AG04450 (cell line): Measurements from ENCODE around the gene B3GNT5. TPM values are rescaled to one million over a fixed set of nuclear protein-coding genes. Genes with fewer than 3 reads are reported as not detected.

Source experiments
- CTCF ChIA-PET: fragments of 300-600, 350-600 bp; formaldehyde crosslinking; extraction: SDS; loops from one replicate; lab custom pipeline; 2022; ENCODE audit warnings: antibody characterized with exemption, inconsistent platforms; lab: Charles Lee
- POLR2A ChIA-PET: fragments of 350-600 bp; formaldehyde crosslinking; extraction: SDS; loops from one replicate; lab custom pipeline; 2021; ENCODE audit warnings: antibody characterized with exemption, inconsistent platforms; lab: Yijun Ruan, JAX
- DNase-seq: peaks from one replicate; pipeline ENCODE4 v3.0.0-alpha.2; 2011; ENCODE audit warnings: low read depth, low spot score
- H3K27ac ChIP-seq: one replicate; pipeline ENCODE4 v1.5.1; 2012; ENCODE audit warnings: low read depth, low read length, control low read depth
- H3K27me3 ChIP-seq: one replicate; pipeline ENCODE4 v1.6.0; 2012; ENCODE audit warnings: low read length; ENCODE audit not compliant: control insufficient read depth, insufficient read depth
- H3K4me3 ChIP-seq: 2 replicates; pipeline ENCODE4 v1.5.1; 2011; ENCODE audit warnings: mild to moderate bottlenecking, low read depth, low read length, control low read depth
- H3K9me3 ChIP-seq: 2 replicates; pipeline ENCODE4 v1.5.1; 2012; ENCODE audit warnings: low read length; ENCODE audit not compliant: control insufficient read depth, insufficient read depth
- CTCF ChIP-seq: IDR thresholded peaks from 2 replicates; pipeline ENCODE4 v1.5.1; 2011; ENCODE audit warnings: low read depth, low read length, control low read depth, inconsistent platforms
- polyA plus RNA-seq: library from polyadenylated mRNA; depleted of rRNA; stranded (reverse); fragments of >200 nt; gene quantifications from 2 replicates; pipeline ENCODE4 v1.2.3, GENCODE V29; 2011

Gene B3GNT5
- polyA plus RNA-seq, 1 experiment: 2.9 TPM

GRCh38 chr3:183210862-183211341 is 42.2 kb upstream of the B3GNT5 start:
- no peak for TF ChIP-seq CTCF
- no peak for DNase-seq
- H3K27me3 ChIP-seq: peaks cover 15% of the 10 kb centered on the region
- H3K27ac ChIP-seq: no peak overlapping the region
- CTCF ChIA-PET: no interaction called here
- H3K9me3 ChIP-seq: no peaks in the 10 kb centered on the region
- POLR2A ChIA-PET: no interaction called here
- no peak overlapping the region for H3K4me3 ChIP-seq

- ChIA-PET POLR2A (no interaction called here), CTCF (no interaction called here)
- TF ChIP-seq CTCF: no peak
Observed at GRCh38 chr3:183211352-183211751, 41.7 kb upstream of the B3GNT5 start.

GRCh38 chr3:183212096-183212495 is 41.0 kb upstream of the B3GNT5 start:
- ChIA-PET CTCF (no interaction called here), POLR2A (no interaction called here)
- Histone ChIP-seq H3K27ac (no peak overlapping the region), H3K9me3 (no peaks in the 10 kb centered on the region), H3K27me3 (peaks cover 14% of the 10 kb centered on the region), H3K4me3 (no peak overlapping the region)
- no peak for TF ChIP-seq CTCF
- no peak for DNase-seq

More at GRCh38 chr3:183211352-183211751, 41.7 kb upstream of the B3GNT5 start:
- DNase-seq: no peak
- Histone ChIP-seq H3K27ac (no peak overlapping the region), H3K4me3 (no peak overlapping the region), H3K27me3 (peaks cover 15% of the 10 kb centered on the region), H3K9me3 (no peaks in the 10 kb centered on the region)

- no peak for DNase-seq
- POLR2A ChIA-PET: no interaction called here
- H3K9me3 ChIP-seq: no peaks in the 10 kb centered on the region
- CTCF ChIA-PET: interaction anchor here (0.6 to 1.5 kb wide), 2 partner anchors 17 to 173 kb away, joined by 3 to 7 read pairs; no protein-coding TSS in a partner anchor
- no peak overlapping the region for H3K27ac ChIP-seq
- no peak for TF ChIP-seq CTCF
- peaks cover 9% of the 10 kb centered on the region for H3K27me3 ChIP-seq
- H3K4me3 ChIP-seq: no peak overlapping the region
Observed at GRCh38 chr3:183212565-183212964, 40.5 kb upstream of the B3GNT5 start.

- CTCF ChIA-PET: interaction anchor here (1.5 kb wide), 1 partner anchor 172 kb away, joined by 7 read pairs; no protein-coding TSS in a partner anchor
- H3K27ac ChIP-seq: no peak overlapping the region
- no peak for DNase-seq
- POLR2A ChIA-PET: no interaction called here
- H3K9me3 ChIP-seq: no peaks in the 10 kb centered on the region
- no peak overlapping the region for H3K4me3 ChIP-seq
- no peak for TF ChIP-seq CTCF
- peaks cover 9% of the 10 kb centered on the region for H3K27me3 ChIP-seq
Observed at GRCh38 chr3:183213415-183214276, 39.4 kb upstream of the B3GNT5 start.
